ENCODE results near the gene TGIF2. TPM values are rescaled to one million over a fixed set of nuclear protein-coding genes. Genes with fewer than 3 reads are reported as not detected.
A peak's percentile ranks its signal among the peaks of the same experiment; 100 is the strongest.

Gene TGIF2
- total and polyA plus RNA-seq, 9 of the 15 experiments (the other 6 are each of a cell fraction or from before 2014, with no cell fraction given), result 6.8 to 27.8 (median 15.7) TPM

- TF ChIP-seq ZBTB40 (IDR thresholded peaks at IDR 0.05) (peak; percentile 40), ZBTB40 (CRISPR knock-in tag; IDR thresholded peaks at IDR 0.05) (no peak), HIVEP1 (CRISPR knock-in tag; IDR thresholded peaks at IDR 0.05) (no peak), HBP1 (CRISPR knock-in tag; IDR thresholded peaks at IDR 0.05) (no peak), RHOXF2B (CRISPR knock-in tag; conservative IDR thresholded peaks at IDR 0.05) (no peak), CBFA2T2 (conservative IDR thresholded peaks at IDR 0.05) (no peak), PRMT5 (CRISPR knock-in tag; IDR thresholded peaks at IDR 0.05) (no peak), GMEB1 (CRISPR knock-in tag; IDR thresholded peaks at IDR 0.05) (no peak), ZNF561 (CRISPR knock-in tag; conservative IDR thresholded peaks at IDR 0.05) (no peak), NR4A1 (CRISPR knock-in tag; IDR thresholded peaks at IDR 0.05) (no peak), NR4A1 (tag; IDR thresholded peaks at IDR 0.05) (no peak)
Measured at GRCh38 chr20:36573798-36574365, 485 bp downstream of the TGIF2 start (continued).

Data from K562 (cell line).